KBM-7 (cell line): ENCODE data around the gene RIPPLY1.
A peak's percentile ranks its signal among the peaks of the same experiment; 100 is the strongest.
"Not testable (repeated sequence)": the region's sequence is repeated elsewhere in the genome, so short reads cannot be mapped to it uniquely, and the experiment has no call there.

Experiments
- DNase-seq: peaks from one replicate; pipeline ENCODE4 v3.0.0-alpha.2; 2015
- in situ Hi-C: fragments of 300-500 bp; cut with MboI; formaldehyde crosslinking; loops from 2 replicates; pipeline ENCODE4 v1.14.3; 2020; ENCODE audit warnings: low sequenced_read_pairs, low pct_unique_long_range_greater_than_20kb, mixed read lengths

The RIPPLY1 gene

GRCh38 chrX:106872796-106873195, 30.3 kb downstream of the RIPPLY1 start:
- in situ Hi-C loops, DNase-seq: not testable (repeated sequence)

- in situ Hi-C loops: no loop called here
- no peak for DNase-seq
These were observed 39.4 kb downstream of the RIPPLY1 start for GRCh38 chrX:106863697-106864096.

GRCh38 chrX:106862972-106863688, 40.0 kb downstream of the RIPPLY1 start:
- in situ Hi-C loops: no loop called here
- peak; percentile 32 for DNase-seq
